Aorta (tissue), 5 donors: ENCODE results near the gene LRRC30. TPM values are rescaled to one million over a fixed set of nuclear protein-coding genes. Genes with fewer than 3 reads are reported as not detected.
A peak's percentile ranks its signal among the peaks of the same experiment; 100 is the strongest.

Source experiments
- ATAC-seq: fragments of 200-7000 bp; cut with Tn5 transposase; one replicate; pipeline ENCODE4 v1.9.1; 2022; ENCODE audit warnings: moderate library complexity; ENCODE audit not compliant: low FRiP score
- DNase-seq, 2 donors: peaks; one replicate each; pipeline ENCODE4 v3.0.0-alpha.2; 2020
- H3K27ac ChIP-seq, 2 donors: one replicate each; pipeline ENCODE4 v1.5.1; 2013; ENCODE audit warnings: low read length in 2 of 2, mild to moderate bottlenecking in 2 of 2, moderate library complexity in 2 of 2, control low read depth in 1 of 2, inconsistent platforms in 1 of 2, low read depth in 1 of 2
- H3K27me3 ChIP-seq, 2 donors: one replicate each; pipeline ENCODE4 v1.6.1; 2013; ENCODE audit warnings: control low read depth in 1 of 2, low read length in 1 of 2, mild to moderate bottlenecking in 1 of 2, moderate library complexity in 1 of 2; ENCODE audit not compliant: insufficient read depth in 2 of 2, control insufficient read depth in 1 of 2
- H3K36me3 ChIP-seq, 2 donors: one replicate each; pipeline ENCODE4 v1.6.1; 2013; ENCODE audit warnings: control low read depth in 1 of 2, low read length in 1 of 2, mild to moderate bottlenecking in 1 of 2; ENCODE audit not compliant: insufficient read depth in 2 of 2, control insufficient read depth in 1 of 2
- H3K4me1 ChIP-seq, 2 donors: one replicate each; pipeline ENCODE4 v1.6.1; 2013; ENCODE audit warnings: low read length in 2 of 2, control low read depth in 1 of 2, mild to moderate bottlenecking in 1 of 2, moderate library complexity in 1 of 2; ENCODE audit not compliant: insufficient read depth in 2 of 2, control insufficient read depth in 1 of 2
- H3K4me3 ChIP-seq, 2 donors: one replicate each; pipeline ENCODE4 v1.5.1; 2013; ENCODE audit warnings: low read length in 2 of 2, control low read depth in 1 of 2, mild to moderate bottlenecking in 1 of 2
- H3K9me3 ChIP-seq: one replicate; pipeline ENCODE4 v1.6.1; 2013; ENCODE audit warnings: mild to moderate bottlenecking, low read length; ENCODE audit not compliant: control insufficient read depth
- WGBS, 2 donors: extraction: QIAGEN DNeasy Blood & Tissue Kit; methylation state at CpG; one replicate each; pipeline ENCODE4 v1.1.7; 2013; 5-methylcytosine and 5-hydroxymethylcytosine counted together
- intact Hi-C, 2 donors: fragments of 100-400 bp; cut with DNase I; formaldehyde crosslinking; loops; one replicate each; pipeline versions ENCODE4 v1.14.2 to v1.15.0; 2022
- polyA plus RNA-seq, 2 donors: library from polyadenylated mRNA; stranded (reverse); fragments of 200-250 nt; gene quantifications; one replicate each; pipeline ENCODE4 v1.2.3, GENCODE V29; 2013
- total RNA-seq, 2 donors: library from RNA; stranded (reverse); fragmentation: NEBNext Ultra II Directional; extraction: Animal tissue kit (Norgen Biotek cat#: 25700); gene quantifications; one replicate each; pipeline ENCODE4 v1.2.1, GENCODE V29; 2021
- donor health status: healthy with polysubstance abuse.
- donor health status: Bipolar disorder and iron deficiency.
- donor health status: DM: no; HTN: no; CAD: no.
- donor health status: DM: no; HTN: no; CAD: no.
- donor health status: DM: yes; HTN: yes; CAD: no.

Gene LRRC30
- total and polyA plus RNA-seq, 4 donors = not detected

DNA sequence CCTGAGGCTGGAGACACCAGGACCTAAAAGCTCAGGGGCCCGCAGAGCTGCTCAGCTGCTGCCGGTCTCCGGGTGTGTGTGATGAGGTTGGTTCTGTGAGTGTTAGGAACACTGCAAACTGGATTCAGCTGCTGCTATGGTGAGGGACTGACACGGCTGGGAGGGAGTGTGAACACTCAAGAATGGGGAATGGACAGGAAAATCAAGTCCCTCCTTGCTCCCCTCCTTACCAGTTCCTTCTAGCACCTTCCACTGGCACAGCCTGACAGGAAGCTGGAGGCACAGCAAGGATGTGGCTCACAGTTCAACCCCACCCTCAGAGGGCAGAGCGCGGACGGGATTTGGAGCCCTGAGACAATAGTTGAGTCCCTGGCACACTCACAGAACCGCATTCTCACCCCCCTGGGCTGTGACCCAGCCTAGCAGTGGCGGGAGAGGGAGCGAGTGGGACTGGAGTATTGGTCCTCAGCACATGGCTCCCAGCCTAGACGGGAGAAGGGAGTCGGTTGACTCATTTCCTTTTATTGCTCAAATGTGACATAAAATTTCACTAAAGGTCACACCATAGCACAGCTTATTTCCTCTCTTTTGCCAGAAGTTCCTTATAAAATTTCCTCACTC, 42.5 kb downstream of the LRRC30 start:
- ATAC-seq = peak; percentile 81
- Histone ChIP-seq H3K9me3 (no peaks in the 10 kb centered on the region), H3K27me3 (no peaks in the 10 kb centered on the region), H3K36me3 (no peaks in the 10 kb centered on the region), H3K4me1 (no peaks in the 10 kb centered on the region), H3K4me3 (no peak overlapping the region), H3K27ac (no peak overlapping the region)
- 59 to 66% methylated on average over 12 of the region's 12 CpGs for WGBS, 2 donors
- DNase-seq = peak; percentile 80 to 85
- intact Hi-C loops = loop anchor here in 1 of 2 donors (5.0 to 10.0 kb wide), 3 partner anchors 294 to 1114 kb away; partner anchors contain the start of gene PTPRM

DNA sequence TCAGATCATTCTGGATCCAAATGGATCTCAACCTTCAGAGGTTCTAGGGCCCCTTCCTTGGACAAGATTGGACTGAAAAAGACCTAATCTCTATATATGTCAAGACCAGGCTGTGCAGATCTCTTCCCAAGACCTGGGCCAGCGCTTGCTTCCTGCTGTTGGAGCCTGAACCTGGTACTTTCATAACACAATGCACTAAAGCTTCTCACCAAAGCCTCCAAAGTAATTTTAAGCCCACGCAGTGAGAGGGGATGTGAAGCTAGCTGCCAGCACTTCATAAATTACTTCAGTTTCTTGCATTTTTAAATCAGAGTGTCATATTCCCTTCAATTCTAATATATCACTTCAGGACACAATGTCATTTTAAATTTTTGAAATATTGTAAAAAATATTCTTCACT, 50.7 kb downstream of the LRRC30 start:
- no peaks in the 10 kb centered on the region for H3K9me3 ChIP-seq
- no peaks in the 10 kb centered on the region for H3K27me3 ChIP-seq
- H3K27ac ChIP-seq = no peak overlapping the region
- DNase-seq (no peak), ATAC-seq (no peak)
- H3K36me3 ChIP-seq = no peaks in the 10 kb centered on the region
- H3K4me3 ChIP-seq = no peak overlapping the region
- no peaks in the 10 kb centered on the region for H3K4me1 ChIP-seq
- intact Hi-C loops = no loop called here
- WGBS, 2 donors = 68 to 81% methylated on average over 2 of the region's 2 CpGs

Other genes with a start within 250 kb of the LRRC30 start
- gene LAMA1, start 113.3 kb upstream of the LRRC30 start, total RNA-seq = 1 to 10 TPM in 1 of 2 donors, under 1 TPM in 1; 0.78 to 3.1 TPM
- gene LAMA1, start 113.3 kb upstream of the LRRC30 start, polyA plus RNA-seq = under 1 TPM in 1 of 2 donors, not detected in 1; 0.41 TPM